GM18520 (cell line): ENCODE results near the gene JAG1.

ENCODE experiments used
- ATAC-seq: cut with Tn5 transposase; IDR thresholded peaks from one replicate; pipeline ENCODE4 v1.9.1; 2021; ENCODE audit not compliant: unreplicated experiment

The JAG1 gene

GRCh38 chr20:10639737-10640556 is 33.9 kb downstream of the JAG1 start:
- no peak for ATAC-seq

GRCh38 chr20:10639077-10639736 is 34.6 kb downstream of the JAG1 start:
- no peak for ATAC-seq

- ATAC-seq, result no peak
Observed at GRCh38 chr20:10637563-10637962, 36.2 kb downstream of the JAG1 start.

- ATAC-seq, result no peak
Observed at GRCh38 chr20:10637031-10637559, 36.7 kb downstream of the JAG1 start.

GRCh38 chr20:10636326-10636818 is 37.4 kb downstream of the JAG1 start:
- no peak for ATAC-seq

- ATAC-seq, result no peak
Observed at GRCh38 chr20:10635476-10636208, 38.2 kb downstream of the JAG1 start.

GRCh38 chr20:10634683-10635411 is 39.0 kb downstream of the JAG1 start:
- no peak for ATAC-seq

- no peak for ATAC-seq
Observed at GRCh38 chr20:10634211-10634610, 39.6 kb downstream of the JAG1 start.

- no peak for ATAC-seq
Observed at GRCh38 chr20:10633718-10634117, 40.1 kb downstream of the JAG1 start.

GRCh38 chr20:10632721-10633509 is 40.9 kb downstream of the JAG1 start:
- no peak for ATAC-seq

- no peak for ATAC-seq
Observed at GRCh38 chr20:10631126-10631525, 42.7 kb downstream of the JAG1 start.

GRCh38 chr20:10629946-10630650 is 43.7 kb downstream of the JAG1 start:
- no peak for ATAC-seq

GRCh38 chr20:10626896-10627295 is 46.9 kb downstream of the JAG1 start:
- ATAC-seq, result no peak

GRCh38 chr20:10625641-10626040 is 48.2 kb downstream of the JAG1 start:
- no peak for ATAC-seq

- ATAC-seq, result no peak
Observed at GRCh38 chr20:10622657-10623418, 51.0 kb downstream of the JAG1 start.

GRCh38 chr20:10621149-10621548 is 52.6 kb downstream of the JAG1 start:
- ATAC-seq, result no peak

- no peak for ATAC-seq
Observed at GRCh38 chr20:10619427-10619826, 54.4 kb downstream of the JAG1 start.

- ATAC-seq, result no peak
Observed at GRCh38 chr20:10618611-10619245, 55.1 kb downstream of the JAG1 start.
